Activated naive CD8-positive, alpha-beta T cell treated with anti-CD3 and anti-CD28 coated beads, Interleukin-2, amount 10 ng/mL, durations not matched to agents 7 days and 5 days (primary cell): Measurements from ENCODE around the gene LDAH. TPM values are rescaled to one million over a fixed set of nuclear protein-coding genes. Genes with fewer than 3 reads are reported as not detected.
"Not testable (repeated sequence)": the region's sequence is repeated elsewhere in the genome, so short reads cannot be mapped to it uniquely, and the experiment has no call there.

Experiments
- ATAC-seq: fragments of 150-1000 bp; cut with Tn5 transposase; one replicate; pipeline ENCODE4 v1.10.0; 2021; ENCODE audit warnings: low read depth, moderate library complexity
- POLR2A ChIA-PET: fragments of 350-600 bp; sonication (Branson Sonifier 250); formaldehyde crosslinking; loops from one replicate; lab custom pipeline; 2021; ENCODE audit warnings: antibody characterized with exemption; lab: Charles Lee
- DNase-seq: peaks from one replicate; pipeline ENCODE4 v3.0.0; 2021
- H3K27ac Mint-ChIP-seq: one replicate; pipeline ENCODE4 v1.8.0; 2022; ENCODE audit warnings: mild to moderate bottlenecking, mixed read lengths
- H3K27me3 Mint-ChIP-seq: one replicate; pipeline ENCODE4 v1.8.0; 2022; ENCODE audit warnings: mild to moderate bottlenecking, moderate library complexity, mixed read lengths
- H3K36me3 Mint-ChIP-seq: one replicate; pipeline ENCODE4 v1.8.0; 2021; ENCODE audit warnings: mild to moderate bottlenecking, mixed read lengths
- H3K4me1 Mint-ChIP-seq: one replicate; pipeline ENCODE4 v1.8.0; 2021; ENCODE audit warnings: mixed read lengths
- H3K4me3 Mint-ChIP-seq: one replicate; pipeline ENCODE4 v1.8.0; 2022; ENCODE audit warnings: mild to moderate bottlenecking, moderate library complexity, mixed read lengths
- H3K9me3 Mint-ChIP-seq: one replicate; pipeline ENCODE4 v1.8.0; 2021; ENCODE audit warnings: mixed read lengths
- total RNA-seq, 2 experiments: library from RNA; stranded (reverse); gene quantifications; one replicate each; pipeline ENCODE4 v1.2.3, GENCODE V29; 2021

The LDAH gene
- total RNA-seq, 2 experiments from 2014 or later, result 19.1 to 21.8 TPM

DNA sequence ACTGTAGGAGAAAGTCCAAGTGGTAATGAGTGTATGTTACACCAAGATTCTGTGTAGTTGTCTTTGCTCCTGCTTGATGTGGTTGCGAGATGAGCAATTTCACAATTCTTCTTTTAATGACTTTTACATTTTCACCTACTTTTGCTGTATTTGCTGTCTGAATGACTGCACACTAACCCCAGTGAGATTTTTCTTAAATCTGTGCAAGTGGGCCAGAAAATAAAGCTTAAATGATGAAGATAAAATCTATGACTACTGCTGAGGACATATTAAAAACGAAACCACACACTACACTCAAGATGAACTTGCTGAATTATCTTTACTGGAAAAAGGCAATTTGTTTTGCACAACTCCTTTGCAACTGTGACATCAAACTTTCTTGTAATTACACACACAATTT lies 4.1 kb downstream of the LDAH start:
- no peak overlapping the region for H3K27ac Mint-ChIP-seq
- peaks cover 9% of the 10 kb centered on the region for H3K36me3 Mint-ChIP-seq
- no peak for DNase-seq
- no peak overlapping the region for H3K4me3 Mint-ChIP-seq
- H3K4me1 Mint-ChIP-seq, result peaks cover 15% of the 10 kb centered on the region
- H3K9me3 Mint-ChIP-seq, result no peaks in the 10 kb centered on the region
- no peak for ATAC-seq
- POLR2A ChIA-PET, result no interaction called here
- H3K27me3 Mint-ChIP-seq, result no peaks in the 10 kb centered on the region

GRCh38 chr2:20815216-20815615 lies 7.7 kb downstream of the LDAH start:
- H3K36me3 Mint-ChIP-seq, result peaks cover 10% of the 10 kb centered on the region
- H3K27me3 Mint-ChIP-seq, result no peaks in the 10 kb centered on the region
- no peak for DNase-seq
- no peak overlapping the region for H3K27ac Mint-ChIP-seq
- H3K4me1 Mint-ChIP-seq, result peaks cover 7% of the 10 kb centered on the region
- POLR2A ChIA-PET, result no interaction called here
- H3K4me3 Mint-ChIP-seq, result no peak overlapping the region
- no peak for ATAC-seq
- H3K9me3 Mint-ChIP-seq, result no peaks in the 10 kb centered on the region

GRCh38 chr2:20812779-20813178 lies 10.1 kb downstream of the LDAH start:
- DNase-seq, result no peak
- Mint-ChIP-seq H3K27ac (no peak overlapping the region), H3K9me3 (no peaks in the 10 kb centered on the region), H3K4me3 (no peak overlapping the region), H3K27me3 (no peaks in the 10 kb centered on the region), H3K36me3 (peaks cover 8% of the 10 kb centered on the region), H3K4me1 (no peaks in the 10 kb centered on the region)
- POLR2A ChIA-PET, result no interaction called here
- ATAC-seq, result no peak

- H3K9me3 Mint-ChIP-seq, result no peaks in the 10 kb centered on the region
- no peaks in the 10 kb centered on the region for H3K4me1 Mint-ChIP-seq
- no peak overlapping the region for H3K27ac Mint-ChIP-seq
- no peaks in the 10 kb centered on the region for H3K36me3 Mint-ChIP-seq
- DNase-seq (no peak), ATAC-seq (no peak)
- H3K4me3 Mint-ChIP-seq, result no peak overlapping the region
- POLR2A ChIA-PET, result no interaction called here
- no peaks in the 10 kb centered on the region for H3K27me3 Mint-ChIP-seq
These were observed 16.6 kb downstream of the LDAH start for GRCh38 chr2:20806286-20806685.

DNA sequence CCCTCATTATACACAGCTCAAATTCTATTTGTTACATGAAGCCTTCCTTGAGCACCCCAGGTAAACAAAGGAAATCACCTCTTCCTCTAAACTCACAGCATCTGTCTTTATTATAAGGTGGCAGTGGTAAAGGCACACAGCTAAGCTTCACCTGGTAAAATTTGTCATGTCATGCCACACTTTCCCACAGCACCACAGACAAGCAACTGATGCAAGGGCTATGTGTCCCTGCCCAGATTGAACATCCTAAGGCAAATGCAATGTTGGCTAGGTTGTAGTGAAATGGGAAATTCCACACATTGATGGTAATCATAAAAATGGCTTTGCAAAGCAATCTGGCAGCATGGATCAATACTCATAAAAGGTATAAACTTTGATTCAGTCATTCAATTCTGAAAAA lies 18.9 kb downstream of the LDAH start:
- no peaks in the 10 kb centered on the region for H3K9me3 Mint-ChIP-seq
- H3K4me1 Mint-ChIP-seq, result no peaks in the 10 kb centered on the region
- no peak for ATAC-seq
- no peak overlapping the region for H3K27ac Mint-ChIP-seq
- POLR2A ChIA-PET, result no interaction called here
- H3K27me3 Mint-ChIP-seq, result no peaks in the 10 kb centered on the region
- peaks cover 2% of the 10 kb centered on the region for H3K36me3 Mint-ChIP-seq
- H3K4me3 Mint-ChIP-seq, result no peak overlapping the region
- DNase-seq, result no peak

DNA sequence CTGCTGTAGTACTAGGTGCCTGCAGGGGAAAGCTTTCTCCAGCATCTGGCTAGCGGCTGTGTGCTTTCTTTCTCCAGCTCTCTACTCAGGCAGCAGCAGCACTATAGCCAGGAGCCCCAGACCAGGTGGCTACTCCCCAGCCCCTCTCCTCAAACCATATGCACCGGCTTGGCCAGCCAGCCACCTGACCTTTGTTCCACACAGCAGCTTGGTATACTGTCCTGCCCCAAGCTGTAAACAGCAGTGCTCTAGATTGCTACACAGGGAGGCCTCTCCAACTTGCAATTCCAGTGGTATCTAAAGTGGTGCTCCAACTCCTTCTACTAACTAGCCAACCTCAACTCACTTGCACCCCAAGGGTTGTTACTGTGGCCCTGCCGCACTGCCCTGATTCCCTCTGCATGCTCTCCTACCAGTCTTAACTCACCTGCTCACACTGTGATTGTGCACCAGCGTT lies 19.6 kb downstream of the LDAH start:
- Mint-ChIP-seq H3K4me1 (no peaks in the 10 kb centered on the region), H3K9me3 (no peaks in the 10 kb centered on the region), H3K27me3 (no peaks in the 10 kb centered on the region), H3K27ac (no peak overlapping the region), H3K4me3 (no peak overlapping the region), H3K36me3 (peaks cover 2% of the 10 kb centered on the region)
- DNase-seq, result no peak
- no peak for ATAC-seq
- POLR2A ChIA-PET, result no interaction called here

- Mint-ChIP-seq H3K27ac (no peak overlapping the region), H3K27me3 (no peaks in the 10 kb centered on the region), H3K9me3 (no peaks in the 10 kb centered on the region), H3K36me3 (peaks cover 36% of the 10 kb centered on the region), H3K4me3 (no peak overlapping the region), H3K4me1 (no peaks in the 10 kb centered on the region)
- POLR2A ChIA-PET, result no interaction called here
- DNase-seq, result no peak
- ATAC-seq, result no peak
These were observed 25.8 kb downstream of the LDAH start for GRCh38 chr2:20797096-20797495.

- no peak for ATAC-seq
- H3K9me3 Mint-ChIP-seq, result no peaks in the 10 kb centered on the region
- no peak for DNase-seq
- H3K4me1 Mint-ChIP-seq, result no peaks in the 10 kb centered on the region
- POLR2A ChIA-PET, result no interaction called here
- H3K36me3 Mint-ChIP-seq, result peaks cover 36% of the 10 kb centered on the region
- no peak overlapping the region for H3K27ac Mint-ChIP-seq
- H3K27me3 Mint-ChIP-seq, result no peaks in the 10 kb centered on the region
- H3K4me3 Mint-ChIP-seq, result no peak overlapping the region
These were observed 26.5 kb downstream of the LDAH start for GRCh38 chr2:20796374-20796791.

GRCh38 chr2:20793944-20794343 lies 29.0 kb downstream of the LDAH start:
- H3K27me3 Mint-ChIP-seq, H3K4me1 Mint-ChIP-seq, H3K9me3 Mint-ChIP-seq, H3K27ac Mint-ChIP-seq, H3K4me3 Mint-ChIP-seq, ATAC-seq, POLR2A ChIA-PET, DNase-seq: not testable (repeated sequence)
- peaks cover 40% of the 10 kb centered on the region for H3K36me3 Mint-ChIP-seq

GRCh38 chr2:20781656-20782265 lies 41.1 kb downstream of the LDAH start:
- DNase-seq (no peak), ATAC-seq (no peak)
- H3K27ac Mint-ChIP-seq, result no peak overlapping the region

DNA sequence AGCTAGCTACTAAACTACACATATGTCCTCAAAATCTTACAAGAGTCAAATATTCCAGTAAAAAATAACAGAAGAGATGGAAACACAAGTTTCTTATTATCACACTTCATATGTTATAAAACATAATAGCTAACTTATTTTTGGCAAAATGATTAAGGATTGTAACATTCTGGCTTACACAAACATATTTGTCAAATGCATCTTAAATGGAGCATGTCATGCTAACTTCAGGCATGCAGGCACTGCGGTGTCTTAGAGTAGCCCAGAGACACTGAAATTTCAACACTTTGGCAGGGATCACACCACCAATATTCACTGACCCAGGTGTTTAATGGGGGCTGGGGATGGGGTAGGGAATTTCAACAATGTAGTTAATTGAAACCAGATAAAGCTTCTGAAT lies 51.6 kb downstream of the LDAH start:
- ATAC-seq (no peak), DNase-seq (no peak)
- POLR2A ChIA-PET, result no interaction called here
- H3K4me1 Mint-ChIP-seq, result no peaks in the 10 kb centered on the region
- no peaks in the 10 kb centered on the region for H3K27me3 Mint-ChIP-seq
- no peak overlapping the region for H3K27ac Mint-ChIP-seq
- H3K4me3 Mint-ChIP-seq, result no peak overlapping the region
- peaks cover 5% of the 10 kb centered on the region for H3K9me3 Mint-ChIP-seq
- peaks cover 30% of the 10 kb centered on the region for H3K36me3 Mint-ChIP-seq

More at GRCh38 chr2:20781656-20782265, 41.1 kb downstream of the LDAH start:
- Mint-ChIP-seq H3K9me3 (no peaks in the 10 kb centered on the region), H3K36me3 (peaks cover 12% of the 10 kb centered on the region), H3K4me1 (no peaks in the 10 kb centered on the region), H3K4me3 (no peak overlapping the region), H3K27me3 (no peaks in the 10 kb centered on the region)
- POLR2A ChIA-PET, result no interaction called here

DNA sequence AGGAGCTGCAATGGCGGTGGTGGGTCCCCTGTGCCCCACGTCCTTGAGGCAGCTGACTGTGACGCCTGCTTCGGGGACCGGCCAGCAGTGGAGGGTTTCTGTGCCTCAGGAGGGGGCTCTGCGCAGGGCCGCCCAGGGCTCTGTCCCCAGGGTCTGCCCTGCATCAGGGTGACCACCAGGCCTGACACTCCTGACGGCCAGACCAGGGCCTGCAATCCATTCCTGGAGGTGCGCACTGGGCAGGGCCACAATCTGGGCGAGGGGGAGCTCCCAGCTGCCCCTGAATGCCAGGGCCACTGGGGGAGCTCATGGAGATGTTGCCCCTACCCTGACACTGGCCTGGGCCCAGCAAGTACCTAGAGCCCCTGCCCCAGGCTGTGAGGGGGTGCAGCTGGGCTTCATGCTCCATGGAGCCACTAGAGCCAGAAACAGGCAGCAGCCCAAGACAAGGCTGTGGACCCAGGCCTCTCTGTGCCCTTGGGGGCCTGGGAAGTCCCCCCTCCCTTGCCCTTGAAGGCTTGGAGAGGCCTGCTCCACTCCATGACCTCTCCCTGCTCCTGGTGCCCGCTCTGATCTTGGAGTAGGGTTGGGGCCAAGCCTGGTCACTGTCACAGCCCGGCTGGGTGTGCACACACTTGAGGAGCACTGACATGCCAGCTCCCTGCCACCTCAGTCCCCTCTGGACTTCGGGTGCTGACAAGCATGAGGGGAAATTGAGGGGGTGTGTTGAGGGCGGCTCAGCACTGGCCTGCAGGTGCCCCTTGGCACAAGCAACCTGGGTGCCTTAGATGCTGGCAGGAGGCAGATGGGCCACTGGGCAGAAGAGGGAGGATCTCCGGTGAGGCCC lies 55.9 kb downstream of the LDAH start:
- peaks cover 38% of the 10 kb centered on the region for H3K36me3 Mint-ChIP-seq
- no peaks in the 10 kb centered on the region for H3K27me3 Mint-ChIP-seq
- H3K27ac Mint-ChIP-seq, result no peak overlapping the region
- POLR2A ChIA-PET, result no interaction called here
- H3K4me1 Mint-ChIP-seq, result no peaks in the 10 kb centered on the region
- peaks cover 5% of the 10 kb centered on the region for H3K9me3 Mint-ChIP-seq
- DNase-seq (no peak), ATAC-seq (no peak)
- no peak overlapping the region for H3K4me3 Mint-ChIP-seq

GRCh38 chr2:20766213-20766612 lies 56.7 kb downstream of the LDAH start:
- H3K27ac Mint-ChIP-seq, result no peak overlapping the region
- no peaks in the 10 kb centered on the region for H3K27me3 Mint-ChIP-seq
- no peak overlapping the region for H3K4me3 Mint-ChIP-seq
- POLR2A ChIA-PET, result no interaction called here
- ATAC-seq, result no peak
- H3K36me3 Mint-ChIP-seq, result peaks cover 38% of the 10 kb centered on the region
- H3K4me1 Mint-ChIP-seq, result no peaks in the 10 kb centered on the region
- H3K9me3 Mint-ChIP-seq, result peaks cover 5% of the 10 kb centered on the region
- no peak for DNase-seq
